Measurements from ENCODE around the gene TAF11.
"Not testable (repeated sequence)": the region's sequence is repeated elsewhere in the genome, so short reads cannot be mapped to it uniquely, and the experiment has no call there.

The TAF11 gene

GRCh38 chr6:34904990-34905613, 17.3 kb upstream of the TAF11 start:
- Histone ChIP-seq H3K36me3 (ENCODE audit: control insufficient read depth, insufficient read depth, low read length) (peaks cover 4% of the 10 kb centered on the region), H3K4me1 (ENCODE audit: control insufficient read depth, insufficient read depth, low read length, poor library complexity, severe bottlenecking) (no peaks in the 10 kb centered on the region), H3K4me3 (ENCODE audit: extremely low read depth, insufficient read depth, low read length, poor library complexity, severe bottlenecking) (no peak overlapping the region), H3K27ac (ENCODE audit: low read depth, low read length, severe bottlenecking) (no peak overlapping the region), H3K9me3 (ENCODE audit: control insufficient read depth, low read length) (no peaks in the 10 kb centered on the region)
- WGBS, 2 experiments (ENCODE audit: insufficient coverage in 2 of 2): 92 to 100% methylated on average over 1 to 2 of the region's 5 CpGs

- 92% methylated on average over 4 of the region's 5 CpGs; no CpG with 5 or more reads in 1 of the 2 experiments for WGBS, 2 experiments (ENCODE audit: insufficient coverage in 2 of 2)
- Histone ChIP-seq H3K27ac (ENCODE audit: low read depth, low read length, severe bottlenecking) (no peak overlapping the region), H3K36me3 (ENCODE audit: control insufficient read depth, insufficient read depth, low read length) (peaks cover 4% of the 10 kb centered on the region), H3K4me3 (ENCODE audit: extremely low read depth, insufficient read depth, low read length, poor library complexity, severe bottlenecking) (no peak overlapping the region), H3K9me3 (ENCODE audit: control insufficient read depth, low read length) (no peaks in the 10 kb centered on the region), H3K4me1 (ENCODE audit: control insufficient read depth, insufficient read depth, low read length, poor library complexity, severe bottlenecking) (no peaks in the 10 kb centered on the region)
Measured at GRCh38 chr6:34901930-34902329, 14.1 kb upstream of the TAF11 start.

- H3K9me3 ChIP-seq (ENCODE audit: control insufficient read depth, low read length): no peaks in the 10 kb centered on the region
- WGBS, 2 experiments (ENCODE audit: insufficient coverage in 2 of 2): 95 to 100% methylated on average over 2 to 3 of the region's 4 CpGs
Measured at GRCh38 chr6:34900321-34901031, 12.6 kb upstream of the TAF11 start.

GRCh38 chr6:34899748-34900147, 11.9 kb upstream of the TAF11 start:
- H3K27ac ChIP-seq (ENCODE audit: low read depth, low read length, severe bottlenecking); H3K9me3 ChIP-seq (ENCODE audit: control insufficient read depth, low read length); H3K36me3 ChIP-seq (ENCODE audit: control insufficient read depth, insufficient read depth, low read length); H3K4me1 ChIP-seq (ENCODE audit: control insufficient read depth, insufficient read depth, low read length, poor library complexity, severe bottlenecking); H3K4me3 ChIP-seq (ENCODE audit: extremely low read depth, insufficient read depth, low read length, poor library complexity, severe bottlenecking): not testable (repeated sequence)
- WGBS, 2 experiments (ENCODE audit: insufficient coverage in 2 of 2): no CpG with 5 or more reads among the region's 1 CpG

More at GRCh38 chr6:34900321-34901031, 12.6 kb upstream of the TAF11 start:
- Histone ChIP-seq H3K36me3 (ENCODE audit: control insufficient read depth, insufficient read depth, low read length) (peaks cover 4% of the 10 kb centered on the region), H3K4me1 (ENCODE audit: control insufficient read depth, insufficient read depth, low read length, poor library complexity, severe bottlenecking) (no peaks in the 10 kb centered on the region), H3K4me3 (ENCODE audit: extremely low read depth, insufficient read depth, low read length, poor library complexity, severe bottlenecking) (no peak overlapping the region), H3K27ac (ENCODE audit: low read depth, low read length, severe bottlenecking) (no peak overlapping the region)

- no peaks in the 10 kb centered on the region for H3K36me3 ChIP-seq (ENCODE audit: control insufficient read depth, insufficient read depth, low read length)
- 100% methylated on average over 1 of the region's 1 CpG; no CpG with 5 or more reads in 1 of the 2 experiments for WGBS, 2 experiments (ENCODE audit: insufficient coverage in 2 of 2)
- no peak overlapping the region for H3K4me3 ChIP-seq (ENCODE audit: extremely low read depth, insufficient read depth, low read length, poor library complexity, severe bottlenecking)
- H3K27ac ChIP-seq (ENCODE audit: low read depth, low read length, severe bottlenecking): no peak overlapping the region
- H3K4me1 ChIP-seq (ENCODE audit: control insufficient read depth, insufficient read depth, low read length, poor library complexity, severe bottlenecking): no peaks in the 10 kb centered on the region
- H3K9me3 ChIP-seq (ENCODE audit: control insufficient read depth, low read length): no peaks in the 10 kb centered on the region
Measured at GRCh38 chr6:34897716-34898115, 9.9 kb upstream of the TAF11 start.

- WGBS, 2 experiments (ENCODE audit: insufficient coverage in 2 of 2): 83% methylated on average over 1 of the region's 1 CpG; no CpG with 5 or more reads in 1 of the 2 experiments
- no peak overlapping the region for H3K27ac ChIP-seq (ENCODE audit: low read depth, low read length, severe bottlenecking)
- H3K36me3 ChIP-seq (ENCODE audit: control insufficient read depth, insufficient read depth, low read length): no peaks in the 10 kb centered on the region
- no peaks in the 10 kb centered on the region for H3K4me1 ChIP-seq (ENCODE audit: control insufficient read depth, insufficient read depth, low read length, poor library complexity, severe bottlenecking)
- no peaks in the 10 kb centered on the region for H3K9me3 ChIP-seq (ENCODE audit: control insufficient read depth, low read length)
- H3K4me3 ChIP-seq (ENCODE audit: extremely low read depth, insufficient read depth, low read length, poor library complexity, severe bottlenecking): no peak overlapping the region
Measured at GRCh38 chr6:34897130-34897529, 9.3 kb upstream of the TAF11 start.

- WGBS, 2 experiments (ENCODE audit: insufficient coverage in 2 of 2): 100% methylated on average over 1 of the region's 1 CpG
- Histone ChIP-seq H3K27ac (ENCODE audit: low read depth, low read length, severe bottlenecking) (no peak overlapping the region), H3K4me1 (ENCODE audit: control insufficient read depth, insufficient read depth, low read length, poor library complexity, severe bottlenecking) (no peaks in the 10 kb centered on the region), H3K4me3 (ENCODE audit: extremely low read depth, insufficient read depth, low read length, poor library complexity, severe bottlenecking) (no peak overlapping the region), H3K36me3 (ENCODE audit: control insufficient read depth, insufficient read depth, low read length) (no peaks in the 10 kb centered on the region), H3K9me3 (ENCODE audit: control insufficient read depth, low read length) (no peaks in the 10 kb centered on the region)
Measured at GRCh38 chr6:34894693-34895092, 6.9 kb upstream of the TAF11 start.

GRCh38 chr6:34891296-34891695, 3.5 kb upstream of the TAF11 start:
- no peaks in the 10 kb centered on the region for H3K4me1 ChIP-seq (ENCODE audit: control insufficient read depth, insufficient read depth, low read length, poor library complexity, severe bottlenecking)
- WGBS, 2 experiments (ENCODE audit: insufficient coverage in 2 of 2): 86 to 92% methylated on average over 2 of the region's 2 CpGs
- no peak overlapping the region for H3K4me3 ChIP-seq (ENCODE audit: extremely low read depth, insufficient read depth, low read length, poor library complexity, severe bottlenecking)
- H3K36me3 ChIP-seq (ENCODE audit: control insufficient read depth, insufficient read depth, low read length): no peaks in the 10 kb centered on the region
- H3K27ac ChIP-seq (ENCODE audit: low read depth, low read length, severe bottlenecking): no peak overlapping the region
- no peaks in the 10 kb centered on the region for H3K9me3 ChIP-seq (ENCODE audit: control insufficient read depth, low read length)

GRCh38 chr6:34890533-34890925, 2.7 kb upstream of the TAF11 start:
- WGBS, 2 experiments (ENCODE audit: insufficient coverage in 2 of 2): 80 to 85% methylated on average over 5 of the region's 7 CpGs
- H3K4me3 ChIP-seq (ENCODE audit: extremely low read depth, insufficient read depth, low read length, poor library complexity, severe bottlenecking): no peak overlapping the region

GRCh38 chr6:34888874-34889555, 1.2 kb upstream of the TAF11 start, which contains the start of gene ANKS1A:
TSS of gene ANKS1A (plus strand) at chr6:34889255. CDS start at chr6:34889403, 148 bp downstream.
- H3K4me1 ChIP-seq (ENCODE audit: control insufficient read depth, insufficient read depth, low read length, poor library complexity, severe bottlenecking): no peaks in the 10 kb centered on the region
- WGBS, 2 experiments (ENCODE audit: insufficient coverage in 2 of 2): 0 to 1% methylated on average over 31 to 33 of the region's 60 CpGs
- H3K27ac ChIP-seq (ENCODE audit: low read depth, low read length, severe bottlenecking): peak within 1 kb of the TSS; percentile 90
- H3K4me3 ChIP-seq (ENCODE audit: extremely low read depth, insufficient read depth, low read length, poor library complexity, severe bottlenecking): peak within 1 kb of the TSS; percentile 94
- H3K36me3 ChIP-seq (ENCODE audit: control insufficient read depth, insufficient read depth, low read length): peaks cover 7% of the 10 kb centered on the region
- no peaks in the 10 kb centered on the region for H3K9me3 ChIP-seq (ENCODE audit: control insufficient read depth, low read length)

More at GRCh38 chr6:34890533-34890925, 2.7 kb upstream of the TAF11 start:
- Histone ChIP-seq H3K9me3 (ENCODE audit: control insufficient read depth, low read length) (no peaks in the 10 kb centered on the region), H3K27ac (ENCODE audit: low read depth, low read length, severe bottlenecking) (no peak overlapping the region), H3K4me1 (ENCODE audit: control insufficient read depth, insufficient read depth, low read length, poor library complexity, severe bottlenecking) (no peaks in the 10 kb centered on the region), H3K36me3 (ENCODE audit: control insufficient read depth, insufficient read depth, low read length) (no peaks in the 10 kb centered on the region)
